GM18873 (cell line): ENCODE results near the gene TLE5.
"Not testable (repeated sequence)": the region's sequence is repeated elsewhere in the genome, so short reads cannot be mapped to it uniquely, and the experiment has no call there.

Experiments used
- ATAC-seq: cut with Tn5 transposase; IDR thresholded peaks from one replicate; pipeline ENCODE4 v1.9.1; 2021; ENCODE audit warnings: mild to moderate bottlenecking, moderate library complexity, moderate number of reproducible peaks; ENCODE audit not compliant: unreplicated experiment, low FRiP score

Gene TLE5

GRCh38 chr19:3064011-3064330 is 1.7 kb upstream of the TLE5 start:
- ATAC-seq, result no peak

DNA sequence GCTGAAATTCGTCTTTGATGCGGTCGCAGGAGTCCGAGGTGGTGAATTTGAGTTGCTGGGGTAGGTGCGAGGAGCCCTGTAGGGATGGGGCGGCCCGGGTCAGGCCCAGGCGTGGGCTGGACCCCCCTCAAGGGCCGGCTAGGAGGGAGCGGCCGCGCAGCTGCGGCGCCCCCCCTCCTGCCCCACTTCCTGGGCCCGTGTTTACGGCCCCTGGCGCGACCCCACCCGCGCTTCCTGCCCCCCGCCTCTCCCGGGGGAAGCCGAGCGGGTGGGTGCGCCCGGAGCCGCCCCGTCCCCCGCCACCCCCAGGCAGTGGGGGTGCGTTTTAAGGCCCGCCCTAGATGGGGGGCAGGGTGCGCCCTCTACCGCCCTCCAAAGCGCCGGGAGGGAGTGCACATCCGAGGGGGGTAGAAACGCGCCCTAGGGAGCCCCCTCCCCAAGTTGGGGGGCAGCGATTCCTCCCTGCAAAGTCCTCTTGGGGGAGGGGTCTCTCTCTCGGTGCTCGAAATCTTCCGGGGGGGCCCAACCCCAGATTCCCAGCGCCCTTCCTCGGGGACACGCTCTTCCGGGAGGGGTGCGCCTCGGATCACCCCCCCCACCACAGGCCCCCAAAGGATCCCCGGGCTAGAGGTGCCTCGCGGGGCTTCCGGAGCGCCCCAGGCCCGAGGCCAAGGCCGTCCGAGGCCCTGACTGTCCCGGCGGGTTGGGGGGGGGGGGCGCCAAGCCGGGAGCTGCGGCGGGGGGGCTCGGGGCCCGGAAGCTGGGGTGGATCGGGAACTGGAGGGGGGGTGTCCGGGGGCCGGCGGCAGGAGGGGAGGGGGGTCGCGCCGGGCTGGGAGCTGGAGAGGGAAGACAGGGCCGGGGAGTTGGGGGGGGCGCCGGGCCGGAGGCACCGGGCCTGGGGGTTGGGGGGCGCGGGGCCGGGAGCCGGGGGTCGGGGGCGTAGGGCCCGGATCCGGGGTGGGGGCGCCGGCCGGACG is 823 bp downstream of the TLE5 start:
- ATAC-seq, result no peak

DNA sequence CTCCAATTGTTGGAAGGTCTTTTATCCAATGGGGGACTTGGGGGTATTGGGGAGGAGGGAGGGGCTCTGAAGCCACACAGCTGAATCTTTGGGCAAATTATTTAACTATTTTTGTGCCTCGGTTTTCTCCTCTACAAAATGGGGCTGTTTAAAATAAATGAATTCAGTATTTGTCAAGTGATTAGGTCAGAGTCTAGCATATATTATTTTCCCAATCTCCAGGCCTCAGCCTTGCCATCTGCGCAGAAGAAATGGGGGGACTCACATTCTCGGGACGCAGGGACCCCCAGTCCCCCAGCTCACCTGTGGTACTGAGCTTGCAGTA is 1.5 kb downstream of the TLE5 start:
- no peak for ATAC-seq

DNA sequence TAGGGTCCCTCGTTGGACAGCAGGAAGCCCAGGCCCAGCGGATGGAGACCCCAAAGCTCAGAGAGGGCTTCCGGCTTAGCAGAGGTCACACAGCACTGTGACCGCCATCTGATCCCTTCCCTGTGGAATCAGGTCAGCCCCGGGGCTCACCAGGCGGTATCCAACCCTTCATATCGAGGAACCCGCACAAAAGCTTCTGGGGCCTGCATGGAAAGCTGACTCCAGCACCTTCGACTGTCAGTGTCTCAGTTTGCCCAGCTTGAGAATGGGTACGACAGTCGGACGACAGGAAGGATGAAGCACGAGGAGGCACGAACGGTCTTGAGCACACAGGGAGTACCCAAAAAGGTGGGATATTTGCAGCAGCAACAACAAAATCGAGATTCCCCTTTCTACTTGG is 2.6 kb downstream of the TLE5 start:
- ATAC-seq, result no peak

DNA sequence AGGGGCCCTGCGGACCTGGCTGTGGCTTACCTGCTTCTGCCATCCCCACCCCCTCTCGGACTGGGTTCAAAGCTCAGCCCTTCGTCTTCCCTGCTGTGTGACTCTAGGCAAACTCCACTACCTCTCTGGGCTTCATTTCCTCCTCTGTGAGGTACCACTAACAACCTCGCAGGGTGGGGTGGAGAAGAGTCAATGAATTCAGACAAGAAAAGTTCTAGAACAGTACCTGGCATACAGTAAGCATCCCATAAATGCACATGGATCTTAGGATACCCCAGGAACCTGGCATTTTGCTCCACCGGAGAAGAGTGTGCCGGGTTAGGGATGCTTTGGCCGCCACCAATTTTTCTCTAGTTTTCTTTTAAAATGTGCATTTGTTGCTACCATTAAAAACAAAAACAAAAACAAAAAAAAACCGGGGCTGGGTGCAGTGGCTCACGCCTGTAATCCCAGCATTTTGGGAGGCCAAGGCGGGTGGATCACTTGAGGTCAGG is 3.4 kb downstream of the TLE5 start:
- ATAC-seq, result no peak

DNA sequence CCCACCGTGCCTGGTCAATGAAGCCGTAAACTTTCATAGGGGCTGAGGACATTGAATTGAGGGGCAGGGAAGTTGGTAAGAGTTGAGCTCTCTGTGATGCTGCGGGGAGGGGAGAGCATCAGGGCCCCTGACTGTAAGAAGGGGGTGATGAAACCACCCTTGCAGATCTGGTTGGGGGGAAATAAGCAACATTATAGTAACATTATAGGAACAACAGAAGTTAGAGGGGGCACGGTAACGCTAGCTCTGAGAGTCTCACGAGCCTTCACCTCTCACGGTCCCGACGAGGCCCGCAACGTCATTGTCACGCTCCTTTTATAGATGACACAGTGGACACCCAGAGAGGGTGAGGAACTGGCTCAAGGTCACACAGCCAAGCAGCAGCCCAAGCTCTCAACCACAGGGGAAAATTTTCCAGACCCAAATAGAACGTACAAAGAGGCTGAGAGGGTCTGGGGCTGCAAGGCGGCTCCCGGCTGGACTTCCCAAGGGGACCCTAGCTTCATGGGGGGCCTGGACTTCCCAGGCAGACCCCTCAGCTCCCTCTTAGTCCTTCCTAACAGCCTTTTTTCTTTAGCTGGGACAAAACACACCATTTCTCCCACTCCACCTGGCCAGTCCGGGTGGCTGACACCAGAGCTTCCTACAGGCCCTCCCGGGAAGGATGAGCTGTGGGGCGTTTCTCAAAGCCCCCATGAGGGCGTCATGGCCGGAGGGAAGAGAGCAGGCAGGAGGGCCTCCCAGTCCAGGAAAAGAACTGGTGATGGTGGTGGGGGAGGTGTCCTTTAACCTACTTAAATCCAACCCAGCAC is 4.1 kb downstream of the TLE5 start:
- ATAC-seq, result no peak

DNA sequence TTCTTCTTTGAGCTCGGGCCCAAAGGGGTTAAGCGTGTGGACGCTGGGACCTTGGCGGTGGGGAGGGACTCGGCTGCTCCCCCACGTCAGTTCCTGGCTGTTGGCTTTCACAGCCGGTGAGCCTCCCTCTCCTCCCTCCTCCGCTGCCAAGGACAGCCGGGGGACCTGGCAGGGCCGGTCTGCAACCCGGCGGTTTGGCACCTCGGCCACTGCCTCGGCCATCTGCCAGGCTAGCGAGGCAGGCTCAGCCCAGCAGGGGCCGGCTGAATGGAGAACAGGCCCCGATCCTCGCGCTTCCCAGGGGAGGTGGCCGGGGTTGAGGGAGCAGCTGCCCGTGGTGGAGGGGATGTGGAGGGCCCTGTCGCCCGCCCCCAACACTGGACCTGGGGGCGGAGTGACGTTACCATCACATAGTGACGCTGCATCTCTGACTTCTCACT is 5.0 kb downstream of the TLE5 start:
- ATAC-seq, result no peak

- no peak for ATAC-seq
Observed at GRCh38 chr19:3056417-3057088, 5.7 kb downstream of the TLE5 start.

DNA sequence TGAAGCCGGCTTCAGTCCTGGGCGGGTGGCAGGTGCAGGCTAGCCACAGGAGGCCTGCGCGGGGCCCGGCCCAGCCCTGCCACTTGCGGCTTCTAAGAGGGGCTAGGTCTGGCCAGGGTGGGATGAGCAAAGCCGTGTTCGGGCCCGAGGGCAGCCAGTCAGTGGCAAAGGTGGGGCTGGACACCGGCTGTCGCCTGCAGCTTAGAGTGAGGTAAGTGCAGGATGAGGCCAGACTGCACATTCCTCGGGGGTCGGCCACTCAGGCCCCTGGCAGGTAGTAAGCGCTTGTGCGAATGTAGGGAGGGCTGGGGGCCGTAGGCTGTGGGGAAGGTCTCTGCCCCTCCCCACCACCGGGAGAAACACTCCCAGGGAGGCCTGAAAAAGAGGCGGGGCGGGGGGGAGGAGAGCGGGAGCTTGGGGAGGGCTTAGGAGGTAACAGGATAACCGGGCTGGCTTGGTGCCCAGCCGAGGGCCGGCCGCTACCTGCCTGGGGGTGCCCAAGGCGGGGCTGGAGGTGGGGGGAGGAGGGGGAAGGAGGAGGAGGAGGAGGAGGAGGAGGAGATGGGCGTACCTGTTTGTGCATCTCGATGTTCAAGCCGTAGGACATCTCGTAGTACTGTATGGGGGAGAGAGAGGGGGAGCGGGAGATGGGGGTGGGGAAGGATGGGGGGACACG is 6.4 kb downstream of the TLE5 start:
- no peak for ATAC-seq

DNA sequence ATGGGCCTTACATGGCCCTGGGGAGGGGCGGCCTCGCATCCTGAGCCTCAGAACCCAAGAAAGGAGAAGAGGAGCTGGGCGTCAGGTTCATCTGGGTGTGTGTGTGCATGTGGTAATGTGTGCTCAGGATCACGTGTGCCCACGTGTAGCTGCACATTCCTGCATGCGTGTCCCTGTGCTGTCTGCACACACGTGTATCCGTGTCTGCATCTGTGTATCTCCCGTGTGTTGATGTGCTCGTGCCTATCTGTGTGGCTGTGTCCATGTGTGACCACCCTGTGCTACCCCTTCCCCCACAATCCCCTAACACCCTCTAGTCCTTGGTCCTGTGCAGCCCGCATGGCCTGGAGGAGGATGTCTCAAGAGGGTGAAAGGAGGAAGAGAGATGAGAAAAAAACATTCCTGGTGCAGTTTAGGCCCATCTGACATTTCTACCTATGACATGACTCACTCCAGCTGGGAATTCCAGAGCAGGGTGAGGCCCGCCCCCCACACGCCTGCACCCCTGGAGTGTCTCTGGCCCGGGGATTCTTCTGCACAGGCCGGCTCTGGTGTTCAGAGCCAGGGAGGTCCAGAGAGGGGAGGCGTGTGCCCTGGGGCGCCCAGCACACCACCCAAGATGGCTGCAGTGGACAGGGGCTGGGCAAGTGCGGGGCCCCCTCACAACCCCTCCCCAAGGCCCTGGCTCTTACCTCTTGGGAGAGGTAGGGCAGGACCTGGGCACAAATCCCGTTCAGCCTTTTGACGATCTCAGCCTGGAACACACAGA is 7.1 kb downstream of the TLE5 start:
- no peak for ATAC-seq

GRCh38 chr19:3054265-3054971 is 7.9 kb downstream of the TLE5 start:
- no peak for ATAC-seq

- no peak for ATAC-seq
Observed at GRCh38 chr19:3053780-3054179, 8.5 kb downstream of the TLE5 start.

DNA sequence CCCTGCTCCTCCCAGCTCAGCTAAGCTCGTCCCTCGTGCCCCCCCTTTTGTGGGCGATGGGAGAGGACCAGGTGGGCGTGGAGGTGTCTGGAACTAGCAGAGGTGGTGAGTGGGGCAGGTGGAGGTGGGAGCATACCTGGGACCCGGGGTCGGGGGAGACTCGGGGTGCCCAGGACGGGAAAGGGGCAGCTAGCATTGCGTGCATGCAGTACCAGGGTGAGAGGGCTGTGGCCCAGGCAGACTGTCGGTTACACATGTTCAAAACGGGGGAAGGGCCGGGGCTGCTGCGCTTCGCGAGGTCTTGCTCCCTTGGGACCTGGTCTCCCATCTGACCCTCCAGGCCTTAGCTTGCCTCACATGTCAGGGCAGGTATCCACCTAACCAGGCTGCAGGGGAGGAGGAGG is 9.1 kb downstream of the TLE5 start:
- ATAC-seq, result no peak

GRCh38 chr19:3050016-3050415 is 12.3 kb downstream of the TLE5 start:
- ATAC-seq, result not testable (repeated sequence)

- ATAC-seq, result no peak
Observed at GRCh38 chr19:3049089-3049488, 13.2 kb downstream of the TLE5 start.

GRCh38 chr19:3048190-3048533 is 14.1 kb downstream of the TLE5 start:
- ATAC-seq, result no peak

GRCh38 chr19:3047496-3048189 is 14.7 kb downstream of the TLE5 start:
- no peak for ATAC-seq

- ATAC-seq, result no peak
Observed at GRCh38 chr19:3046698-3047495, 15.4 kb downstream of the TLE5 start.
